HG03439 (cell line): ENCODE results near the gene FAM163B.
"Not testable (repeated sequence)": the region's sequence is repeated elsewhere in the genome, so short reads cannot be mapped to it uniquely, and the experiment has no call there.

Source experiments
- ATAC-seq: cut with Tn5 transposase; IDR thresholded peaks from one replicate; pipeline ENCODE4 v1.9.1; 2021; ENCODE audit warnings: mild to moderate bottlenecking, moderate library complexity; ENCODE audit not compliant: unreplicated experiment

The FAM163B gene

DNA sequence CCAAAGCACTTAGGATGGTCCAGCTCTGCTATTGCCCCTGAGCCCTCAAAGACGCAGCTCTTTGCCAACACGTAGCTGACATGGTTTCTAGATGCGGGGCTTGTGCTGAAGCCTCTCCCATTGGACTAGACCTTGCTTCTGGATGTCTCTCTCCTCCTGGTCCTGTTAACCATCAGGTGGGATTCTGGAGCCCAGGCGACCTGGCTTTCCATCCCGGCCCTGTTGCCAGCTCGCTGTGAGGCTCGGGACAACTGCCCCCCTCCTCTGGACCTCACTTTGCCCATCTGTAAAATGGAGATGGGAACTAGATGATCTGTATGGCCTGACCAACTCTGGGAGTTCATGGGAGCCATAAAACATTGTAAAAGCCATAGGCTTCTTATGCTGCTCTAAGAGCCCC lies 31.0 kb upstream of the FAM163B start:
- ATAC-seq: no peak

DNA sequence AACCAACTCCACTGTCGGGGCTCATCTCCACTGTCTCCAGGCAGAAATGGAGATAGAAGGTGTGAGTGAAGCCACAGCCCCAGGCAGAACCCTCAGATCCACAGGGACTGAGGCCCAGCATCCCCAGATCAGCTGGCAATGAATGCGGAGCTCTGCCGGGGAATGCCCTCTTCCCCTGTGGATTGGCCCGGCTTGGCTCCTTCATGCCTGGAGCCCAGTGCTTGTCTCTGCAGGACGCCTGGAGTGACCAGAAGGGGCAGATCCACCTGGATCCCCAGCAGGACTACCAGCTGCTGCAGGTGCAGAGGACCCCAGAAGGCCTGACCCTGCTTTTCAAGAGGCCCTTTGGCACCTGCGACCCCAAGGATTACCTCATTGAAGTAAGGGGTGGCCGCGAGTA lies 30.4 kb upstream of the FAM163B start:
- ATAC-seq: no peak

DNA sequence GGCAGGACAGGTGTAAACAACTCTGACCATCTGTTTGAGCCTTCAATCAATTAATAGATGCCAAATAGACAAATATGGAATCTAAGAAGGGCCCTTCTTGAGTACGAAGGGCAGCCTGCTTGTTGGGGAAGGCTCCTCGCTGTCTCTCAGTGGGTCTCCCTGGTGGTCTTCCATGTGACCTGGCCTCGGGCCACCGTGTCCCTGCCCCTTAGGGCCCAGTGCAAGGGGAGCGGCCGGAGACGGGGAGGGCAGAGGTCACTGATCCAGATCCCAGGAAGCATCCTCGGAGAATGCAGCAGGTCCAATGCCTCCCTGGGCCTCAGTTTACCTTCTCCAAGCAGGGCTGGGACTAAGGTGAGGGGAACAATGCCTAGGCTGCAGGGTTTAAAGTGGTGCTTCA lies 29.5 kb upstream of the FAM163B start:
- no peak for ATAC-seq

DNA sequence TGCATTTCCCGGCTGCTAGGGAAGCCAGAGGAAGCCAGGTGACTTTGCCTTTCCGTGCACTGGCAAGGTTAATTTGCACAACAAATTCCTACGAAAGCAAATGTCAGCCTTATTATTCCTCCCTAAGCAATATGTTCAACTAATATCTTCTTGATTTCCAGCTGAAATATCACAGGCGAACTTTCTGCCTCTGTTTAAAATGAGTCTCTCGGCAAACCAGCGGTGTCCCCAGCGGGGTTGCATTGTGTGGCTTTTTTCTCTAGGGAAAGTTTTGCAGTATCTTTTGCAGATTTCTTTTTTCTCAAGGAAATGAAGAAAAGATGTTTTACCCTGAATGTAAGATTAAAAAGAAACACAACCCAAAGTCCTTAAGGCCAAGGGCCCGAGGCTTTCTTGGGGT lies 28.9 kb upstream of the FAM163B start:
- no peak for ATAC-seq

DNA sequence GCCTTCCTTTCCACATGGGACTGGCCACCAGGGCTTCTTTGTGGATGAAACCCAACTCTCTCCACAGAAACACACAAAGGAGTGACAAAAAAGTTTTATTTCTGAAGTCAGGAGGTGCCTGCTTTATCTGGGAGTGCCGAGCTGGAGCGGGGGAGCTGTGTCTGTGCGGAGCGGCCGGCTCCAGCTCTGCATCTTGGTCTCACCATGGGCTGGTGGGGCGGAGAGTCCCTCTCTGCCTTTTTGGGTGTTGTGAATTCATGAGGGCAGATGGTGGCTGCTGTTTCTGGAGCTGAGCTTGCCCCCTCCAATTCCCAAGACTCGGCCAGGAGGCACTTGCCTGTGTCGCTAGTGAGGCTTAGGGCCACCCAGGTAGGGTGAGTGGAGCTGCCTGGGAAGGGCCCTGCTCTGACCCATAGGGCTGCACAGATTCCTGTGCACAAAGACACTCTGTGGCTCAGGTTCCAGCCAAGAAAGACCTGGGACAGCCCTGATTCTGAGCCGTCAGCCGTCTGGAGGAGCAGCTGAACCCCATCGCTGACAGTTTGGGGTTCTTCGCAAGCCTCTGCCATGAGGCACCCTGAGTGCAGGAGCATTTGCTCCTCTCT lies 28.4 kb upstream of the FAM163B start:
- ATAC-seq: no peak

DNA sequence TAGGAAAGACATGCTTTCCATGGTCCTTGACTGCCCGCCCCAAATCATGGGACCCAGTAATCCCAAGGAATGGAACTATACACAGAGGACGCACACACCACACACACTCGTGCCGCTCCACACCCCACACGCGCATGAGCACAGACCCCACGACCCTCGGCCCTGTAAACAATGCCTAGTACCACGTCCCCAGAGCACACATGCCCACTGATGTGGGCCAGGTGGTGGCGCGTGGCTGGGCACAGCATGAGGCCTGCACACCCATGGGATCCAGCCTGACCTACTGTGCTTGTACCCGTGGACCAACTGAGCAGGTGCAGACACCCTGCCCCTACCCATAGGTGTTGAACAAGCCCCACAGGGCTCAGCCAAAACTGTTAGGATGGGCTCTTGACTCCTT lies 27.7 kb upstream of the FAM163B start:
- no peak for ATAC-seq

DNA sequence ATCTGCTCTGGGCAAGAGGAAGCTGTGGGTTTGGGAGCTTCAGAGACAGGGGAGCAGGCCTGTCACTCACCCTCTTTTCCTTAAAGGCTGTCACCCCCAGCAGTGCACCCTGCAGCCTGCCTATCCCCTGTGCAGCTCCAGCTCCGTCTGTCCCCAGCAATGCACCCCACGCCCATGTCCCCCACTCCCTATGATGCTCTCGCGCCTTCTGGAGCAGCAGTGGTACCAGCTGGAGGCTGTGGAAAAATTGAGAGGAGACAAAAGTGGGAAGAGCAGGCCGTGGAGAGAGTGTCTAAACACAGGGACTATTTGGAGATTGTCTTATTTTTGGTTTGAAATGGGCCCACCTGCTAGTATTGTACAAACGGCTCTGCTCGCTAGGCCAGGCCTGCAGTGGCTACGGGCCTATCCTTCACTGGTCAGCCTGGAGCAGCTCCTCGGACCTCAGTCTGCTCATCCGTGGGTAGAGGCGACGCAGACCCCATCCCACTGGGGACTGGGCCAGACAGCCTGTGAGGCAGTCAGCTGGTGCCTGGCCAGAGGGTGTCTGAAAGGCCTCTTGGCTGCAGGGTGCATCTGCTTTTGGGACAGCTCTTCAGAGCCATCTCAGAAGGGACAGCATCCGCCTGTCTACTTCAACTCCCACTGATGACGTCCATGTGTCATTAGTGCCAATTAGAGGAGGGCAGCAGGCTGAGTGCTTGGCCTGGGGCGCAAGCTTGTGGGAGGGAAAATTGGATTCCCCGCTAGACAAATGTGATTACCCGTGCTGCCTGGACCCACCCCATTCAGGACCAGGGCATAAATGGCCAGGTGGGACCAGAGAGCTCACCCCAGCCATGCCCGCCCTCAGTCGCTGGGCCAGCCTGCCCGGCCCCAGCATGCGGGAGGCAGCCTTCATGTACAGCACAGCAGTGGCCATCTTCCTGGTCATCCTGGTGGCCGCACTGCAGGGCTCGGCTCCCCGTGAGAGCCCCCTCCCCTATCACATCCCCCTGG lies 26.6 kb upstream of the FAM163B start, which contains the start of gene DBH:
DBH (plus strand) TSS at position 831 of the 999 bp plus-strand sequence; CDS start at position 840, 9 bp downstream.
- ATAC-seq: no peak

DNA sequence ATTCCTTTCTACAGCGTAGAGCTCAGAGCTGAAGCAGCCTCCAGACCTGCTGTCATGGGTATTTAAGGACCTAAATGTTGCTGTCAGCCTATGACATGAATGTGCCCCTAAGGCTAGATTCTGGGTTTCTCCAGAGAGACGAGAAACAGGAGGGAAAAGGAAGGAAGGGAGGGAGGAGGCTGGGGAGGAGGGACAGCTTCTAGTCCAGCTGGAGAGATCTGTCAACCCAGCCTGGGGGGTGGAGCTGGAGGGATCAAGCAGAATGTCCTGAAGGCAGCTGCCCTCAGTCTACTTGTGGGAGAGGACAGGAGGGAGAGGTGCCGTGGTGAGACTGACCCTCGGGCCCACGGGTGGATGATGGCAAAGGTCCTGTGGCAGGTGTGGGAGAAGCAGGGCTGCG lies 25.9 kb upstream of the FAM163B start:
- no peak for ATAC-seq

DNA sequence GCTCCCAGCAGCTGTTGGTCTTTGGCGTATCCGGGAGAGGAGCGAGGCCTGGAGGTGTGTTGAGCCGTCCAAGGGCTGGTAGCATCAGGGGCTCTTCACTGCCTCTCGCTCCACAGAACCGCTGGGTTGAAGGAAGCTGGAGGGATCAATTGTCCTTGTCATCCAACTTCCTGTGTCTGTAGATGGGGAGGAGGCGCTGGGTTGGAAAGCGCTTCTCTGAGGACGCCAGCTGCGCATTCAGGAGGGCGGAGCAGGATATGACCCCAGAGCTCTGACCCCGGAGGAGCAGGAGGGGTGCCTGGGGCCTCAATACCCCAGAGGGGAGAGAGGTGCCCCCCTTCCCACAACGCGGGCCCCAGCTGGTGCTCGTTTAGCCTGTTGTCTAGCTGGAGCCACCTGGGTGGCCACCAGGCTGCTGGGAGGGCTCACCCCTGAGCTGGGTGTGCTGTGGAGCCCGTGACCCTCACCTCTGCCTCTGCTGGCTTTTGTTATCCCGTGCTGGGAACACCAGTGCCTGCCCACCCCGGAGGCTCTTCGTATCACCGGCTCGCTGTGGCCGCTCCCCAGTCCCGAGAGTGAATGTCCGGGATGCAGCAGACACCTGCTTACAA lies 25.0 kb upstream of the FAM163B start:
- no peak for ATAC-seq

DNA sequence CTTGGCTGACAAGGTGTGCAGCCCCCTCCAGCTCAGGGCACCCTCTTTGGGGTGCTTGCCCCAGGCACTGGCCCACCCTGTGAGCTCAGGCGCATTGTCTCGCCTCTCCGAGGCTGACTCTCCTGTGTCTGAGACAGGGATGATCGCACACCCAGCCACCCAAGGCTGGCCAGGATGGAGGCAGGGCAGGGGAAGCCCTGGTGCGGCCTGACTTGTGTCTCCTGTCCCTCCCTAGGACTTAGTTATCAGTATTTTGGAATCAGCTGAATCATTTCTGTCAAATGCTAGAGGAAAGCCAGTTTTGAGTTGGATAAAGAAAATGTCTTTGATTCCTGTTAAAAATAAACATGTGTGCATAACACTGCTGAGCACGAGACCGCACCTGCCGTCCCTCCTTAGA lies 24.5 kb upstream of the FAM163B start:
- ATAC-seq: no peak

DNA sequence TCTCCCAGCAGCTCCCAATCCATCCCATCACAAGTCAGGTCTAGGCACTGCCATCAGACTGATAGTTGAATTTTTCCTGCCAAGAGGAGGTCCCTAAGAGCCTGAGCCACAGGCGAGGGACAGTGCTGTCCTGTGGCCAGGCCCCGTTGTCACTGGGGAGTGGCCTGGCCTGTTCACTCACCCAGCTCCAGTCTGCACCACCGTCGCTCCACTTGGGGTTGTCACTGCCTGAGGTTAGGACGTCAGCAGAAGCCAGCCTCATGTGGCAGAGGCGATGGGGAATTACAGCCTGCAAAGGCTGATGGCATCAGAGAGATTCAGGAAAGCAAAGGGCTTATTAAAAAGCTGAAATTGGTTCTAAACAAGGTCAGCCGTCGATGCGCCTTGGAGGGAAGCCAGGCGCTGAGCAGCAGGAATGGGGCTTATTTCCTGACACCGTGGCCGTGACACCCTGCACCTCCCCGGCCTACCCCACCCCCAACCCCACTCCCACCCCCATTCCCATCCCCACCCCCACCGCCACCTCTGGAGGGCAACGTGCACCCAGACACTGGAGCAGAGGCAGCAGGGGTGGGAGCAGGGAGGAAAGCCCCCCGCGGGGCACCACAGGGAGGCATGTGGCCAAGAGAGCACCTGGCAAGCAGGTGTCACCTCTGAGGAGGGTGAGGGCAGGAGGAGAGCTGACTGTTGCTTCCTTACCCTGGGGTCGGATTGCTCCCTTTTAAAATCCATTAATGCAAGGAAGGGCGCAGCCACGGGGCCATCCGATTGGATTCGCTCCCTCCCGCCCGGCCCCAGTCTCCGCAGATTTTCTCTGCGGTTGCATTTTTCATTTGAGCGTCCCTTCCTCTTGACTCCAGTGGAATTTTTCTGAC lies 23.9 kb upstream of the FAM163B start:
- ATAC-seq: no peak

DNA sequence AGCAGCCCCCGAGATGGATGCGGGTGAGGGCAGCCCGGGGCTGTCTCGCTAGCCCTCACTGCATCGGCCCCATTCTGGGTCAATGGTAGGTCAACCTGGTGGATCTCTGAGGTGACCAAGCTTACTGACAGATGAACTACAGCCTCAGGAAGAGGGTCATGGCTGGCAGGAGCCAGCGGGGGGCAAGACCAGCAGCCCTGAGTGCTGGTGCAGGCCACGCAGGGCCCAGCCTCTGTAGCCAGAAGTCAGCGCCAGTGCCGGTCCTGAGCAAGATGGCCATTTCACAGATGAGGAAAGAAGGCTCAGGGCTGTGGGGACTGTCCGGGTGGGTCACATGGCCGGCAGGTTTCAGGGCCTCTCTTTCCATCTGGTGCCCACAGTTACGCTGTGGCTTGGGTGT lies 21.9 kb upstream of the FAM163B start:
- ATAC-seq: no peak

DNA sequence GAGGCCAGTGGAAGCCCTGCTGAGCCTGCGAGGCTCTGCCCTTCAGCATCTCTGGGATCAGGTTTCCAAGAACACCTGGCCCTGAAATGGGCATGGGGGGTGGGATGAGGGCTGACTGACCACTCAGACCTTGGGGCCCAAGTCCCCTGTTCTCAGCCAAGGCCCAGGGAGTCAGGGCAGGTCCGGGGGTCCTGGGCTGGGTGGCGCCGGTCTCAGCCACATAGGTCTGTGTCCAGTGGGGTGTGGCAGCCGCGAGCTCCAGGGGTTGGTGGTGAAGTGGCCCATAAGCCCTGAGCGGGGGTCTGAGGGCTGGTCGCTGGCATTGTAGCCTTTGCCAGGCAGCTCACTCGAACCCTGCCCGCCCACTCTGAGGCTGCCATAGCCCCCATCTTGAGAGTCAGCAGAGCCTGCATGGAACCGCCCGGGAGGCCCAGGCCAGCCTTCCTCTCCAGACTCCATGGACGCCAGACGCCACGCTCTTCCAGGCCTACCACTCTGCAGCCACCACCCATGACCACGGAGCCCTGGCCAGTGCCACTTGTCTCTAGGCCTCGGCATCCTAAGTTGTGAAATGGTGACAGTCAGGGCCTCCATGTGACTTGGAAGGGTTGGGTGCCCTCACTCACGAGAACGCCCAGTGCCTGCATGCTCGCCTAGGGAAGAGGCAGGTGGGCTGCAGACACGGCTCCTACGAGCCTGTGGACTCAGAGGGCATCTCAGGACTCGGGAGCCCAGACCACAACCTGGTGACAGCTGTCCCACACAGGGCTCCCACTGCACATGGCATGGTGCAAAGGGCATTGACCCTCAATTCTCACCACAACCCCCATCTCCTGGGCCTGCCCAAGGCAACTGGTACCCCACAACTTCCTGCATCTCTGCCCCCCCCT lies 20.3 kb upstream of the FAM163B start:
- ATAC-seq: no peak

DNA sequence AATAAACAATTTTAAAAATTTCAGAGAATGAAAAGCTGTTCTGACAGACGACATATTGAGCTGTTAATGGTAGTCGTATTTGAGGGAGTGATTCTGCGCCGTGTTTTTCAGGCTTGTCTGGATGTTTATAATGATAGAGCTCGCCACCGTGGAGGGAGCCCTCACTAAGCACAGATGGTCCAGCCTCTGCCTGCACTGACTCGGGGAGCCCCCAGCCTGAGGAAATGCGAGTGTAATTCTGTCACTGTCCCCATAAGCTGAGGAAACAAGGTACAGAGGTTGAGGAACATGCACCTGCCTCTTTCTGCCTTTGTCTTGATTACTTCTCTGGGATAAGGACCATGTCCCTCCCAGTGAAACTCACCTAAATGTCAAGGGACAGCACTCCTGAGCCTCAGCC lies 19.6 kb upstream of the FAM163B start:
- no peak for ATAC-seq

DNA sequence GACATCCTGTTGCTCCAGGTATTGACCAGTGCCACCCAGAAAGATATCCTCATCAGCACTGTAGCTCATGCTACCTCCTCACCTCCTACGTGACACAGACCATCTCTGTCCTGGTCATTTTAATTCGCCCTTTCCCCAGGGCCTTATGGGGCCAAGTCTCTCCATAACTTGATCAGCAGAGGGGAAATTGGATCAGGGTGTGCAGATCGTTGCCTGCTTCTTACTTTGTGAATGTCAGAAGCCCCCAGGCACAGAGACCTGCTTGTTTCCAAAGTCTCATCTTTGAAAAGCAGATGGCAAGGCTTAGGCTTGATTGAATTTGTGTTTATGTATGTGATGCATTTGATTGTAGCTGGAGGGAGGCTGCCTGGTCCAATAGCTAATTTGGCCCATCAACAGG lies 18.2 kb upstream of the FAM163B start:
- ATAC-seq: no peak

DNA sequence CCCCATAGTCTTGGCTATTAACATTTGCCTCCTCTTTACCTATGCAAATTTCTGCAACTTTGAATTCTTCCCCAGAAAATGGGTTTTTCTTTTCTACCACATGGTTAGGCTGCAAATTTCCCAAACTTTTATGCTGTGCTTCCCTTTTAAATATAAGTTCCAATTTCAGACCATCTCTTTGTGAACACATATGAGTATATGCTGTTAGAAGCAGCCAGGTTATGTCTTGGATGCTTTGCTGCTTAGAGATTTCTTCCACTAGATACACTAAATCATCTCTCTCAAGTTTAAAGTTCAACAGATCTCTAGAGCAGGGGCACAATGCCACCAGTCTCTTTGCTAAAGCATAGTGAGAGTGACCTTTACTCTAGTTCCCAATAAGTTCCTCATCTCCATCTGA lies 16.8 kb upstream of the FAM163B start:
- not testable (repeated sequence) for ATAC-seq

DNA sequence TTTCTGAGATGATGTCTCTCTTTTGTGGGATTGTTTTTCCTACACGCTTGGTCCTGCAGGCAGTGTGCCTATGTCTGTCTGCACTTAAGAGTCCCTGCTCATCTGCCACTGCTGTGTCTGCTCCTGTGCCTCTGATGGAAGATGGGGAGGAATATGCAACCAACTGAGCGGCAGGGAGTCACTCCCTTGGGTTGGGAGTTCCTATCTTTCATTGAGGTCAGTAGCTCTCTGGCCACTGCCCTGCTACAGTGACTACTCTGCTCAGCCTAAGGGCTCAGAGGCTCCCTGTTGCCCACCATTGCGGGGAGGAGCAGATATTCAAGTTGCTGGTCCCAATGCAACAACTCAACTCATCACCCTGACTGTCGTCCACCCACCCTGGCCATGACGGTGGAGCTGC lies 13.4 kb upstream of the FAM163B start:
- ATAC-seq: no peak

DNA sequence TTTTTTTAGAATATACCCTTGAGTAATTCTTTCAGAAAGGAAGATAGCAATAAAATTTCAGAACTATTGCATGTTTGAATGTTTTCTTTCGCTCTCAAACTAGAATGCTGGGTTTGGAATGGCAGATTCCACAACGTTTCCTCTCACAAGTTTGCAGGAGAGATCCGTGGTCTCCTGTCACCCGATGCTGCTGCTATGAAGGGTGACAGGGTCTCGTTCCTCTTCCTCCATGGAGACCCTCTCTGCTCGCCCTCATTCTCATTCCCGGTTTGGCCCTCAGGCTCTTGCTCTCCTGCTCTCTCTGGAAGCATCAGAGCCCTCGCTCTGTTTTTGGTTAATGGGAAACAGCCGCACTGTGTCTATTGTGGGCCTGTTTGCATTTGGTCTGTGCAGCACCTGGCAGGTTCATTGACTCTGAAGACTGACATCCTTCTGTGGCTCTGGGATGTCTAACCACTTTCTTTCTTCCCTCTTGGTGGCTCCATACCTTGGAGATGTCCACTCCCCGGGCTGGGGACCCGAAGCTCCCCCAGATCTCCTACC lies 12.6 kb upstream of the FAM163B start:
- ATAC-seq: no peak

DNA sequence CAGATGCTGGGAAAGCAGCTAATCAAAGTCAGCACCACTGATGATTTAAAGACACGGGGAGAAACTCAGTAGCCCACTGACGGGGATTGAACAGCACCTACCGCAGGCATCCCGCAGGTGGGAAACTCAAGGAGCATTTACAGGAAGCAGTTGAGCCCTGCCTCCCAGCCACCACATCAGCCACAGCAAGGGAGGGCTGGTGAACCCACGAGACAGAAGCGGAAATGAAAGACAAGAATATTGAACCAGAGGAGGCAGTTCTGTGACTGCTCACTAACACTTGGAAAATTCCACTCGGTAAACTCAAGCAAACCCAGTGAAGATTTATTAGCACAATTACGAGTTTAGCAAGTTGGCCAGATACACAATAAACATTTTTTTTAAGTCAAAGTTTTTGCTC lies 10.6 kb upstream of the FAM163B start:
- ATAC-seq: no peak

DNA sequence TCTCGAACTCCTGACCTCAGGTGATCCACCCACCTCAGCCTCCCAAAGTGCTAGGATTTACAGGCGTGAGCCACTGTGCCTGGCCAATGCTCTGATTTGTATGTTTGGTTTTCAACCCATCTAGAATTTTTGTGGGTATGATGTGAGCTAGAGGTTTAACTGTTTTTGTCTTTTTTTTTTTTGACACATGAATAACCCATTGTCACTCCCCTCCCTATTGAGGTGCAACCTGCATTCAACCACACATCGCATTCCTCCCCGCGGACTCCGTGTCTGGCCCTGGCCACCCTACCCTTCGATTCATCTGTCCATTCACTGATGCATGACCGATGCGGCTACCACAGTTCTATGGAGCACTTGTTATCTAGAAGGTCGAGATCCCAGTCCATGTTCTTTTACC lies 9.5 kb upstream of the FAM163B start:
- no peak for ATAC-seq
